ENCODE measurements around the gene NBEA. TPM values are rescaled to one million over a fixed set of nuclear protein-coding genes. Genes with fewer than 3 reads are reported as not detected.
A peak's percentile ranks its signal among the peaks of the same experiment; 100 is the strongest.

Gene NBEA
- total RNA-seq, 1 donor from 2014 or later = 12.0 TPM

DNA sequence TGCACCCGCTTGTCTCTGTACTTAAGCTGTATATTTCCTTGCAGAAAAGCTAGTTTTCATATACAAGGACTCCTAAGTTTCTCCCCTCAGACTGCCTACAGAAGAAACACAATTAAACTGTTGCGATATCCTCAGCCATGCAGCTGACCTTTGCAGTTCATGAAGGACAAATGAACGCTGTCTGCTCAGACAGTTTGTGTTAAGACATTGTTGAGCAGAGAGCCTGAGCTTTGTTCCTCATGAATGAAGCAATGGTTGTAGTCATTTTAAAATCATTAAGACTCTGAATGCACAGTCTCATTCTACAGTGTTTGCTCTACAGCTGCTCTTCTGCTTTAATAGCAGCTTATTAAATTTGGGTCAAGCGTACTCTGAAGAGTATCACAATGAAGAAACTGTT lies 557.6 kb downstream of the NBEA start:
- TF ChIP-seq POLR2AphosphoS5 (IDR thresholded peaks at IDR 0.05; ENCODE audit: insufficient read depth in 1 of 2, low read depth in 1 of 2) (no peak), POLR2A (IDR thresholded peaks at IDR 0.05) (no peak)
- TF ChIP-seq, protein P1, sequence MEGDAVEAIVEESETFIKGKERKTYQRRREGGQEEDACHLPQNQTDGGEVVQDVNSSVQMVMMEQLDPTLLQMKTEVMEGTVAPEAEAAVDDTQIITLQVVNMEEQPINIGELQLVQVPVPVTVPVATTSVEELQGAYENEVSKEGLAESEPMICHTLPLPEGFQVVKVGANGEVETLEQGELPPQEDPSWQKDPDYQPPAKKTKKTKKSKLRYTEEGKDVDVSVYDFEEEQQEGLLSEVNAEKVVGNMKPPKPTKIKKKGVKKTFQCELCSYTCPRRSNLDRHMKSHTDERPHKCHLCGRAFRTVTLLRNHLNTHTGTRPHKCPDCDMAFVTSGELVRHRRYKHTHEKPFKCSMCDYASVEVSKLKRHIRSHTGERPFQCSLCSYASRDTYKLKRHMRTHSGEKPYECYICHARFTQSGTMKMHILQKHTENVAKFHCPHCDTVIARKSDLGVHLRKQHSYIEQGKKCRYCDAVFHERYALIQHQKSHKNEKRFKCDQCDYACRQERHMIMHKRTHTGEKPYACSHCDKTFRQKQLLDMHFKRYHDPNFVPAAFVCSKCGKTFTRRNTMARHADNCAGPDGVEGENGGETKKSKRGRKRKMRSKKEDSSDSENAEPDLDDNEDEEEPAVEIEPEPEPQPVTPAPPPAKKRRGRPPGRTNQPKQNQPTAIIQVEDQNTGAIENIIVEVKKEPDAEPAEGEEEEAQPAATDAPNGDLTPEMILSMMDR (IDR thresholded peaks at IDR 0.05) = no peak
- Histone ChIP-seq H3K27ac (no peak overlapping the region), H3K27me3 (no peaks in the 10 kb centered on the region), H3K36me3 (no peaks in the 10 kb centered on the region), H3K4me1 (peaks cover 7% of the 10 kb centered on the region), H3K4me3 (no peak overlapping the region), H3K9me3 (no peaks in the 10 kb centered on the region)
- intact Hi-C loops (cut with DNase I) = no loop called here
- DNase-seq (ENCODE audit: extremely low spot score in 2 of 2) = no peak

DNA sequence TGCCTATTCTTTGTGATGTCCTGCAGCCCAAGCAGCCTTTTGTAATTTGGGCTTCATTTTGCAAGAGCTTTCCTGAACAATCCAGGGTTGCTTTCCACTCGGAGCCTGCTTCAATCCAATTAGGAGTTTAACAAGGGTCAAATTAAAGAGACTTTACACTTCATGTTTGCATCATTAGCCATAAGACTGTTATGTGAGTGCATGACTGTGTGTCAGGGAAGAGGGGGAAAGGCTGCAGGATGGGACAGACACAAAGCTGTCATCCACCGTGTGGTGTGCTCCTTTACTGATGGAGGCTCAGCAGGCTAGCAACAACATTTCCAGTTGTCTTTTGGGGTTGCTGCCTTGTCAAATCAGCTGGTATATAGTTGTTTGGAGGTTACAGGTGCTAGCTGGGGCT lies 558.1 kb downstream of the NBEA start:
- Histone ChIP-seq H3K36me3 (no peaks in the 10 kb centered on the region), H3K4me3 (no peak overlapping the region), H3K27me3 (no peaks in the 10 kb centered on the region), H3K9me3 (no peaks in the 10 kb centered on the region), H3K4me1 (peaks cover 7% of the 10 kb centered on the region), H3K27ac (no peak overlapping the region)
- intact Hi-C loops (cut with DNase I) = no loop called here
- no peak for DNase-seq (ENCODE audit: extremely low spot score in 2 of 2)
- TF ChIP-seq POLR2AphosphoS5 (IDR thresholded peaks at IDR 0.05; ENCODE audit: insufficient read depth in 1 of 2, low read depth in 1 of 2) (no peak), POLR2A (IDR thresholded peaks at IDR 0.05) (no peak)
- TF ChIP-seq, protein P1 (IDR thresholded peaks at IDR 0.05) = no peak

DNA sequence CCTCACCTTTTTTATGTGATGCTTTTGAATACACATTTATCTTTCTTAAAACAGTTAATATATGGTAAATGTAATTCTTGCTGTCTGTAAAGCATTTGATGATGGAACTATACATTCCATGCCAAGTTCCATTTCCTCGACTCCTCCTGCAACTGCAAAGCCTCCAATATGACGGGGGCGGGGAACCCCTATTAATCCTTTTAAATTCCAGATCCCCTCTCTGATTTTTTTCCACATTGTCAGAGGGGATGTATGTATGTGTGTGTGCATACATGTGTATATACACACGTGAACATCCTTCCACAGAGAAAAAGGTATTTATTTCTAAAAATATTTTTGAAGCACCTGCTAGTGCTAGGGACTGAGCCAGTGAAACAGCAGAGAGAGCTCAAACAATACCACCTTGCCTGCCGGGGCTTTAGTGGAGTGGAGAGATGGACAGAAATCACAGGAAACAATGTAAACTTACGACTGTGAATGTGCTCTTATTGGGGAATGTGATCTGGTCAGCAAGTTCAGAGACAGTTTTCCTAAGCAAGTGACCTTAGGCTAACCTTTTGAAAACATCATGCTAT lies 559.7 kb downstream of the NBEA start:
- Histone ChIP-seq H3K27ac (no peak overlapping the region), H3K9me3 (no peaks in the 10 kb centered on the region), H3K4me3 (no peak overlapping the region), H3K4me1 (peaks cover 7% of the 10 kb centered on the region), H3K36me3 (no peaks in the 10 kb centered on the region), H3K27me3 (no peaks in the 10 kb centered on the region)
- no peak for DNase-seq (ENCODE audit: extremely low spot score in 2 of 2)
- TF ChIP-seq POLR2A (IDR thresholded peaks at IDR 0.05) (no peak), POLR2AphosphoS5 (IDR thresholded peaks at IDR 0.05; ENCODE audit: insufficient read depth in 1 of 2, low read depth in 1 of 2) (no peak)
- TF ChIP-seq, protein P1 (IDR thresholded peaks at IDR 0.05) = no peak
- intact Hi-C loops (cut with DNase I) = no loop called here

DNA sequence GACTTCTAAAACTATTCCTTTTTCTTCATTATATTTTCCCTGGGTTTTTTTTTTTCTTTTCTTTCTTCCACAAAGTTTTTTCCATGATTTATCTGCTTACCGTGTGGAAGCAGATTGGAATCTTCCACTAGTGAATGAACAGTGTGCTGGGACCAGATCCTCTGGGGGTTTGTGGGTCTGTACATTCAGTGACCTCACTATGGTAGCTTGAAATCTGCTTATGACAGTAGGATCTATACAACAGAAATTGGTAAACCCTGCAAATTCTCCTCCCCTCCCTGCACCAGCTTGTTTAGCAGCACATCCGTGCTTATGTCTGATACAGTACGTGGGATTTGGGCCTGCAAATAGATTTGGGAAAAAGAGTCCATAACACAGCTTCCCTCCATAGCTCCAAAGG lies 560.4 kb downstream of the NBEA start:
- intact Hi-C loops (cut with DNase I) = no loop called here
- no peak for TF ChIP-seq POLR2A (IDR thresholded peaks at IDR 0.05)
- TF ChIP-seq POLR2AphosphoS5 (IDR thresholded peaks at IDR 0.05; ENCODE audit: insufficient read depth in 1 of 2, low read depth in 1 of 2) = no peak
- TF ChIP-seq, protein P1 (IDR thresholded peaks at IDR 0.05) = no peak

DNA sequence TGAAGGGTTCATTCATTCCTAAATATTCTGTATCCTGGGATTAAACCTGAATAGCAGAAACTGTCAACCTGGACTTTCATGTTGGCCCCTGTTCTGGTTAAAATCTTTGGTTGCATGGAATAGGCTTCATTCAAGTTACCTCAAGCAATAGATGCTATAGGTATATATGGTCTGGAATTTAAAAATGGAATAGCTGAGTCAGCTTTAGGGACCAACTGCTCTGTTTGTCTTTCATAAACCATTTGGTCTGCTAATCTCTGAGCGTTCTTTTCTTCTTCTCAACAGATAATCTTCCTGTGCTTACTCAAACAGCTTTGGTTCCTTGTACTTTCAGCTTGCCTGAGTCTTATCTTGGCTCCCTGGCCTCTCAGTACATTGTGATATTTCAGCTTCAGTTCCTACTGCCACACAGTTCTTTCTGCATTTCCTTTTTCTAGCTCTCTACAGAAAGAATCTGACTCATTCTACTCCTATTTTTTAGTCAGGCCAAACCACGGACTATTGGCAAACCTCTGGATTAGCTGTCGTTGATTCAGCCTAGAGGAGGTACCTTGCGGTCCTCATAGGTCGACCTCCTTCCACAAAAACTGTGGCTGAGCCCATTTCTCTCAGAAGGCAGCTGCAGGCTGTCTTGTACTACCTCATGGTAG lies 570.3 kb downstream of the NBEA start:
- intact Hi-C loops (cut with DNase I) = no loop called here
- peak in 1 of 2 donors; percentile 89 for DNase-seq (ENCODE audit: extremely low spot score in 2 of 2)
- no peaks in the 10 kb centered on the region for H3K27me3 ChIP-seq
- no peak for TF ChIP-seq POLR2A (IDR thresholded peaks at IDR 0.05)
- TF ChIP-seq, protein P1 (IDR thresholded peaks at IDR 0.05) = no peak
- no peak for TF ChIP-seq POLR2AphosphoS5 (IDR thresholded peaks at IDR 0.05; ENCODE audit: insufficient read depth in 1 of 2, low read depth in 1 of 2)
- no peaks in the 10 kb centered on the region for H3K36me3 ChIP-seq
- H3K4me1 ChIP-seq = no peaks in the 10 kb centered on the region
- no peaks in the 10 kb centered on the region for H3K9me3 ChIP-seq
- H3K27ac ChIP-seq = no peak overlapping the region
- no peak overlapping the region for H3K4me3 ChIP-seq

More for the DNA sequence above, 560.4 kb downstream of the NBEA start:
- no peak for DNase-seq (ENCODE audit: extremely low spot score in 2 of 2)
- Histone ChIP-seq H3K27ac (no peak overlapping the region), H3K36me3 (no peaks in the 10 kb centered on the region), H3K27me3 (no peaks in the 10 kb centered on the region), H3K9me3 (no peaks in the 10 kb centered on the region), H3K4me3 (no peak overlapping the region), H3K4me1 (peaks cover 7% of the 10 kb centered on the region)

Measured in vagina (tissue), 2 donors.